HFFc6 (cell line): Measurements from ENCODE around the gene ARHGEF17. TPM values are rescaled to one million over a fixed set of nuclear protein-coding genes. Genes with fewer than 3 reads are reported as not detected.
A peak's percentile ranks its signal among the peaks of the same experiment; 100 is the strongest.

ENCODE experiments used
- DNase-seq: peaks from one replicate; pipeline ENCODE4 v3.0.0-alpha.2; 2018
- H3K27ac Mint-ChIP-seq: 2 replicates; pipeline ENCODE4 v1.8.0; 2020; ENCODE audit warnings: mild to moderate bottlenecking, mixed read lengths
- H3K27me3 Mint-ChIP-seq: 2 replicates; pipeline ENCODE4 v1.8.0; 2021; ENCODE audit warnings: mild to moderate bottlenecking, moderate library complexity, mixed read lengths; ENCODE audit not compliant: insufficient read depth
- H3K36me3 Mint-ChIP-seq: 2 replicates; pipeline ENCODE4 v1.8.0; 2021; ENCODE audit warnings: low read depth, mixed read lengths
- H3K4me1 Mint-ChIP-seq: 2 replicates; pipeline ENCODE4 v1.8.0; 2020; ENCODE audit warnings: low read depth, mixed read lengths
- H3K4me3 Mint-ChIP-seq: 2 replicates; pipeline ENCODE4 v1.8.0; 2020; ENCODE audit warnings: mild to moderate bottlenecking, moderate library complexity, mixed read lengths
- H3K9me3 Mint-ChIP-seq: 2 replicates; pipeline ENCODE4 v1.8.0; 2020; ENCODE audit warnings: mild to moderate bottlenecking, mixed read lengths
- CTCF ChIP-seq: fragments of 200-600 bp; sonication (generic); IDR thresholded peaks from 2 replicates; pipeline ENCODE4 v1.5.0; 2021; ENCODE audit warnings: antibody characterized with exemption, mild to moderate bottlenecking
- total RNA-seq, 6 experiments: library from RNA; stranded (reverse); fragmentation: NEBNext Ultra II Directional; extraction: Animal tissue kit (Norgen Biotek cat#: 25700); gene quantifications; 2 replicates in 1 of 6; 3 replicates in 5 of 6; pipeline ENCODE4 v1.2.3, GENCODE V29; 2021

Gene ARHGEF17
- total RNA-seq, 6 experiments from 2014 or later = 84.6 to 112 (median 92.1) TPM

- peaks cover 12% of the 10 kb centered on the region for H3K27me3 Mint-ChIP-seq
- TF ChIP-seq CTCF = no peak
- no peak for DNase-seq
- H3K27ac Mint-ChIP-seq = peak overlapping the region; percentile 43; the same call in 1 of the 2 replicates
- no peaks in the 10 kb centered on the region for H3K9me3 Mint-ChIP-seq
- H3K4me3 Mint-ChIP-seq = no peak overlapping the region
- peaks cover 8% of the 10 kb centered on the region; the same call in 1 of the 2 replicates for H3K36me3 Mint-ChIP-seq
- peaks cover 45% of the 10 kb centered on the region for H3K4me1 Mint-ChIP-seq
These were observed 35.2 kb downstream of the ARHGEF17 start for GRCh38 chr11:73343076-73343873.

- H3K4me1 Mint-ChIP-seq = peaks cover 39% of the 10 kb centered on the region
- no peak overlapping the region for H3K4me3 Mint-ChIP-seq
- H3K27me3 Mint-ChIP-seq = peaks cover 14% of the 10 kb centered on the region
- H3K27ac Mint-ChIP-seq = peak overlapping the region; percentile 43; the same call in 1 of the 2 replicates
- no peaks in the 10 kb centered on the region for H3K9me3 Mint-ChIP-seq
- peaks cover 11% of the 10 kb centered on the region; the same call in 1 of the 2 replicates for H3K36me3 Mint-ChIP-seq
- TF ChIP-seq CTCF = no peak
- DNase-seq = no peak
These were observed 36.1 kb downstream of the ARHGEF17 start for GRCh38 chr11:73344191-73344607.

DNA sequence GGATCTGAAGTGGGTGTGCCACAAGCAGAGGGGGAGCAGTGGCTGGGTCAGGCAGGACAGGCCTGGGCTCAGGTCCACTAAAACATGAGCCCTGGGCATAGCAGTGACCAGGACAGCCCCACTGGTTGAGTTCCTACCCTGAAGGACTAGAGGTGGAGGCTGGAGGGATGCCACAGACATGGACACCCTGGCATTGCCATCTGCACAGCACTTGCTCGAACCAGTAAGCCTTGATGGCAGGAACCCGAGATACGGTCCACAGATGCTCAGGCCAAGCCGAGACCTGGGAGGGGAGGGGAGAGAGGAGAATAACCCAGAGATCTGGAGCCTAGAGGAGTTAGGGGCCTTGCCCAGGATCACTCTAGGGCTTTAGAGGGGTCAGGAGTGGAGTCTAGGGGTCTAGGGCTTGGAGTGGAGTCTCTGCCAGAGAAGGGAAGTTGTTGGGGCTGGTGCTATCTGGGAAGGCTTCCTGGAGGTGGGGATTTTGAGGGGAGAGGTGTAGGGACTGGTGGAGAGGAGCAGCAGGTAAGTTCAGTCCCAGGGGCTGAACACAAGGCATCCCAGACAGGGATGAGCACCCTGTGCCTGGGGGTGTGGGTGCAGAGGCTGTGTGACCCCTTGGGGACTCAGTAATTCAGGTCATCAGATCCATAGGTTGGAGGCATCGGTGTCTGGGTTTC lies 37.5 kb downstream of the ARHGEF17 start:
- DNase-seq = no peak
- peak overlapping the region; percentile 32 for H3K27ac Mint-ChIP-seq
- peaks cover 14% of the 10 kb centered on the region for H3K27me3 Mint-ChIP-seq
- H3K4me3 Mint-ChIP-seq = no peak overlapping the region
- peaks cover 11% of the 10 kb centered on the region; the same call in 1 of the 2 replicates for H3K36me3 Mint-ChIP-seq
- peaks cover 24% of the 10 kb centered on the region for H3K4me1 Mint-ChIP-seq
- no peaks in the 10 kb centered on the region for H3K9me3 Mint-ChIP-seq
- TF ChIP-seq CTCF = no peak

DNA sequence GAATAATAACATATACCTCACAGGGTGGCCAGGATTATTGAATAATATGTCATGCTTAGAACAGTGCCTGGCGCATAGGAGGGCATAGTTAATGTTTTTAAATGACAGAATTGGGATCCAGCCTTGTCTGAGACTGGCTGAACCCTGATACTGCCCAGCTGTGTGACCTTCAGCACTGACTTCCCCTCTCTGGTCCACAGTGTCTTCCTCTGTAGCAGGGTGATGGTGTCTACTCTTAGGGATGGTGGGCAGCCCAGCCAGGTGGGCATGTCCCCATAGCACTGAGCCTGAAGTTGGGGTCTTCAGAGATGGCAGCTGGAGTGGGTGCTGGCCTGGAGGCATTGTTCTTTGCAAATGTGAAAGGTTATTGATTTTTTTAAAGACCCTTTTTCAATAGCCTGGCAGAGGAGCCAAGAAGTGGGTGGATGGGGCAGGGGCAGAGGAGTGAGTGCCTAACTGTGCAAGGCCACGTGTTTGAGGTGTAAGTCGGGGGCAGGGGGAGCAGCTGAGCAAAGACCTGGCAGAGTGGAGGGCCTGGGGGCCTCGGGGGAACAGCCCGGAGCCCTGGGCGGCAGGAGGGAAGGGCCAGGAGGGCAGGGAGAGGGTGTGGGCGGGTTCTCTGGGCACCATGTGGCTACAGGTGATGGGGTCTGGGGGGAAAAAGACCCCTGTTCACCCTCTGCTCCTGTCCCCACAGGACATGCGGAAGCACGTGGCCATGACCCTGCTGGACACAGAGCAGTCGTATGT lies 38.3 kb downstream of the ARHGEF17 start:
- Mint-ChIP-seq H3K36me3 (peaks cover 11% of the 10 kb centered on the region; the same call in 1 of the 2 replicates), H3K27ac (peak overlapping the region; percentile 32; the same call in 1 of the 2 replicates), H3K27me3 (peaks cover 14% of the 10 kb centered on the region), H3K4me1 (peaks cover 26% of the 10 kb centered on the region), H3K9me3 (no peaks in the 10 kb centered on the region), H3K4me3 (no peak overlapping the region)
- no peak for DNase-seq
- no peak for TF ChIP-seq CTCF

- no peak overlapping the region for H3K27ac Mint-ChIP-seq
- H3K4me1 Mint-ChIP-seq = peaks cover 21% of the 10 kb centered on the region
- H3K4me3 Mint-ChIP-seq = no peak overlapping the region
- H3K27me3 Mint-ChIP-seq = peaks cover 14% of the 10 kb centered on the region
- TF ChIP-seq CTCF = no peak
- no peak for DNase-seq
- peaks cover 5% of the 10 kb centered on the region; the same call in 1 of the 2 replicates for H3K36me3 Mint-ChIP-seq
- H3K9me3 Mint-ChIP-seq = no peaks in the 10 kb centered on the region
These were observed 39.0 kb downstream of the ARHGEF17 start for GRCh38 chr11:73347067-73347466.
